GM12801 (cell line): Measurements from ENCODE around the gene LCMT2.

Experiments used
- CTCF ChIP-seq: IDR thresholded peaks from one replicate; pipeline ENCODE4 v1.5.1; 2011; ENCODE audit warnings: control low read depth; ENCODE audit not compliant: insufficient read length; ENCODE audit errors: extremely low read depth

LCMT2 gene

GRCh38 chr15:43361313-43361903, 31.0 kb upstream of the LCMT2 start:
- TF ChIP-seq CTCF, result no peak

- TF ChIP-seq CTCF, result no peak
Measured at GRCh38 chr15:43360821-43361220, 30.4 kb upstream of the LCMT2 start.

- no peak for TF ChIP-seq CTCF
Measured at GRCh38 chr15:43352693-43353382, 22.5 kb upstream of the LCMT2 start.

GRCh38 chr15:43347114-43347513, 16.7 kb upstream of the LCMT2 start:
- no peak for TF ChIP-seq CTCF

GRCh38 chr15:43346305-43346704, 15.9 kb upstream of the LCMT2 start:
- TF ChIP-seq CTCF, result no peak

GRCh38 chr15:43330780-43331087, 361 bp upstream of the LCMT2 start:
- TF ChIP-seq CTCF, result no peak

GRCh38 chr15:43329217-43329959, 985 bp downstream of the LCMT2 start:
- TF ChIP-seq CTCF, result no peak
